OCI-LY7 (cell line): ENCODE measurements around the gene MXD4. TPM values are rescaled to one million over a fixed set of nuclear protein-coding genes. Genes with fewer than 3 reads are reported as not detected.

Experiments used
- BruUV-seq: library from RNA; stranded (reverse); fragments of 400-500 nt; replicated peaks from 2 replicates; lab custom pipeline; 2021; lab: Mats Ljungman, UMichigan
- CTCF ChIA-PET: fragments of 300-600 bp; sonication (Branson Sonifier 250); formaldehyde crosslinking; loops from one replicate; lab custom pipeline; 2022; ENCODE audit warnings: antibody characterized with exemption; ENCODE audit not compliant: unreplicated experiment; lab: Charles Lee
- POLR2A ChIA-PET: fragments of 300-600 bp; sonication (Branson Sonifier 250); formaldehyde crosslinking; loops from one replicate; lab custom pipeline; 2022; ENCODE audit warnings: antibody characterized with exemption; lab: Charles Lee
- DNase-seq: peaks from one replicate; pipeline ENCODE4 v3.0.0-alpha.2; 2015; ENCODE audit warnings: low spot score
- H2AFZ ChIP-seq: fragments of 200-600 bp; sonication (generic), shearing (Covaris generic); 2 replicates; pipeline ENCODE4 v1.6.1; 2014; ENCODE audit warnings: mild to moderate bottlenecking, antibody characterized with exemption, low read length, moderate library complexity
- H3K27ac ChIP-seq: fragments of 200-600 bp; sonication (generic); 2 replicates; pipeline ENCODE4 v1.5.1; 2014; ENCODE audit warnings: mixed run types, low read depth, mild to moderate bottlenecking, moderate library complexity, low read length, inconsistent platforms; ENCODE audit not compliant: poor library complexity, severe bottlenecking
- H3K36me3 ChIP-seq: fragments of 200-600 bp; sonication (generic); 2 replicates; pipeline ENCODE4 v1.6.1; 2014; ENCODE audit warnings: mild to moderate bottlenecking, antibody characterized with exemption, low read length, moderate library complexity, mixed read lengths; ENCODE audit not compliant: insufficient read depth
- H3K4me1 ChIP-seq: fragments of 200-600 bp; sonication (generic); 2 replicates; pipeline ENCODE4 v1.5.1; 2014; ENCODE audit warnings: mild to moderate bottlenecking, low read length; ENCODE audit not compliant: insufficient read depth, poor library complexity, severe bottlenecking
- H3K4me2 ChIP-seq: fragments of 200-600 bp; sonication (generic); 2 replicates; pipeline ENCODE4 v1.6.1; 2014; ENCODE audit warnings: mild to moderate bottlenecking, low read length
- H3K4me3 ChIP-seq: fragments of 200-600 bp; sonication (generic); 2 replicates; pipeline ENCODE4 v1.5.1; 2014; ENCODE audit warnings: mild to moderate bottlenecking, low read depth, low read length; ENCODE audit not compliant: poor library complexity, severe bottlenecking
- H3K79me2 ChIP-seq: fragments of 200-600 bp; sonication (generic); 2 replicates; pipeline ENCODE4 v1.6.1; 2016; ENCODE audit warnings: low read depth, mild to moderate bottlenecking, low read length, moderate library complexity, mixed read lengths; ENCODE audit not compliant: insufficient read depth
- H3K9me2 ChIP-seq: fragments of 200-600 bp; sonication (generic); 2 replicates; pipeline ENCODE4 v1.6.1; 2016; ENCODE audit warnings: mild to moderate bottlenecking, low read length, mixed read lengths; ENCODE audit not compliant: insufficient read depth
- H3K9me3 ChIP-seq: fragments of 200-600 bp; sonication (generic); 2 replicates; pipeline ENCODE4 v1.6.1; 2014; ENCODE audit warnings: mild to moderate bottlenecking, mixed run types, low read length, mixed read lengths
- H4K20me1 ChIP-seq: fragments of 200-600 bp; sonication (generic); 2 replicates; pipeline ENCODE4 v1.6.1; 2014; ENCODE audit warnings: mild to moderate bottlenecking, antibody characterized with exemption, low read length, moderate library complexity, mixed read lengths; ENCODE audit not compliant: insufficient read depth
- CTCF ChIP-seq: fragments of 200-600 bp; sonication (generic); conservative IDR thresholded peaks from 2 replicates; pipeline ENCODE4 v1.5.1; 2014; ENCODE audit warnings: mild to moderate bottlenecking, antibody characterized with exemption, low read length, moderate library complexity, mixed read lengths
- EZH2phosphoT487 ChIP-seq: fragments of 200-600 bp; sonication (generic); IDR thresholded peaks from 2 replicates; pipeline ENCODE4 v1.6.1; 2018; ENCODE audit warnings: low read depth, borderline replicate concordance, mild to moderate bottlenecking, mixed run types, antibody characterized with exemption, low read length, moderate library complexity, mixed read lengths
- intact Hi-C: fragments of 100-400 bp; cut with micrococcal nuclease; formaldehyde crosslinking; loops from one replicate; pipeline ENCODE4 v1.10.0; 2022; ENCODE audit not compliant: unreplicated experiment
- total RNA-seq, 2 experiments: library from RNA; depleted of rRNA in 1 of 2; stranded (reverse); fragments of >200 nt in 1 of 2; shearing (Covaris generic) in 1 of 2; gene quantifications; 2 replicates each; pipeline ENCODE4 v1.2.3, GENCODE V29; 2014 to 2022

The MXD4 gene
- total RNA-seq, 2 experiments from 2014 or later: 3.0 to 11.6 TPM

- CTCF ChIA-PET: no interaction called here
Measured at GRCh38 chr4:2280531-2281300, 18.8 kb upstream of the MXD4 start.

GRCh38 chr4:2277956-2278355 lies 16.0 kb upstream of the MXD4 start:
- Histone ChIP-seq H3K79me2 (no peaks in the 10 kb centered on the region), H3K4me3 (no peak overlapping the region), H3K4me2 (no peak overlapping the region), H3K9me2 (no peaks in the 10 kb centered on the region), H3K9me3 (no peaks in the 10 kb centered on the region), H4K20me1 (no peaks in the 10 kb centered on the region), H3K4me1 (peaks cover 16% of the 10 kb centered on the region), H3K27ac (no peak overlapping the region), H3K36me3 (no peaks in the 10 kb centered on the region), H2AFZ (no peak overlapping the region)
- TF ChIP-seq EZH2phosphoT487: no peak
- no peak for TF ChIP-seq CTCF
- no peak for DNase-seq
- intact Hi-C loops: no loop called here
- CTCF ChIA-PET: no interaction called here
- BruUV-seq: no TSS peak
- POLR2A ChIA-PET: no interaction called here

More at GRCh38 chr4:2280531-2281300, 18.8 kb upstream of the MXD4 start:
- H3K36me3 ChIP-seq: no peaks in the 10 kb centered on the region
- peak; percentile 32; the same call in 1 of the 2 replicates for TF ChIP-seq CTCF
- no peak for TF ChIP-seq EZH2phosphoT487
- H3K9me2 ChIP-seq: no peaks in the 10 kb centered on the region
- H4K20me1 ChIP-seq: no peaks in the 10 kb centered on the region
- no peak overlapping the region for H3K4me3 ChIP-seq
- H3K4me1 ChIP-seq: peaks cover 16% of the 10 kb centered on the region
- BruUV-seq: no TSS peak
- H2AFZ ChIP-seq: no peak overlapping the region; the same call in 1 of the 2 replicates
- POLR2A ChIA-PET: interaction anchor here (1.5 kb wide), 1 partner anchor 37 kb away, joined by 4 read pairs; no protein-coding TSS in a partner anchor
- no peak for DNase-seq
- H3K9me3 ChIP-seq: no peaks in the 10 kb centered on the region
- no peak overlapping the region for H3K27ac ChIP-seq
- no peak overlapping the region for H3K4me2 ChIP-seq
- H3K79me2 ChIP-seq: no peaks in the 10 kb centered on the region
- intact Hi-C loops: loop anchor here (1.0 kb wide), 1 partner anchor 74 kb away; no protein-coding TSS in a partner anchor
